H9 (cell line): ENCODE results near the gene TAF10. TPM values are rescaled to one million over a fixed set of nuclear protein-coding genes. Genes with fewer than 3 reads are reported as not detected.

ENCODE experiments used
- DNase-seq: peaks from one replicate; pipeline ENCODE4 v3.0.0-alpha.2; 2017
- H2AFZ ChIP-seq: one replicate; pipeline ENCODE4 v1.6.1; 2013; ENCODE audit warnings: mild to moderate bottlenecking, low read length, control low read depth, moderate library complexity
- H2AK5ac ChIP-seq: 2 replicates; pipeline ENCODE4 v1.6.1; 2013; ENCODE audit warnings: low read length, control low read depth, mixed read lengths; ENCODE audit not compliant: insufficient read length
- H2BK120ac ChIP-seq: one replicate; pipeline ENCODE4 v1.6.1; 2013; ENCODE audit warnings: low read depth, mild to moderate bottlenecking, low read length, control low read depth, inconsistent platforms; ENCODE audit not compliant: poor library complexity, severe bottlenecking
- H2BK12ac ChIP-seq: 2 replicates; pipeline ENCODE4 v1.6.1; 2013; ENCODE audit warnings: low read length, control low read depth, mixed read lengths, low read depth; ENCODE audit not compliant: insufficient read length
- H2BK15ac ChIP-seq: 2 replicates; pipeline ENCODE4 v1.6.1; 2013; ENCODE audit warnings: low read depth, low read length, control low read depth
- H2BK20ac ChIP-seq: one replicate; pipeline ENCODE4 v1.6.1; 2013; ENCODE audit warnings: low read depth, mild to moderate bottlenecking, low read length, control low read depth, inconsistent platforms; ENCODE audit not compliant: poor library complexity, severe bottlenecking
- H2BK5ac ChIP-seq: 2 replicates; pipeline ENCODE4 v1.6.1; 2013; ENCODE audit warnings: low read length, control low read depth, mixed read lengths; ENCODE audit not compliant: insufficient read length
- H3K14ac ChIP-seq: 2 replicates; pipeline ENCODE4 v1.6.1; 2013; ENCODE audit warnings: low read length, control low read depth; ENCODE audit not compliant: insufficient read depth
- H3K18ac ChIP-seq: 2 replicates; pipeline ENCODE4 v1.6.1; 2013; ENCODE audit warnings: low read depth, mild to moderate bottlenecking, mixed read lengths, low read length, control low read depth; ENCODE audit not compliant: insufficient read length
- H3K23ac ChIP-seq: 2 replicates; pipeline ENCODE4 v1.6.1; 2013; ENCODE audit warnings: low read length, control low read depth, mixed read lengths, low read depth; ENCODE audit not compliant: insufficient read length
- H3K23me2 ChIP-seq: 2 replicates; pipeline ENCODE4 v1.6.1; 2013; ENCODE audit warnings: low read depth, mild to moderate bottlenecking, mixed read lengths, low read length, control low read depth; ENCODE audit not compliant: insufficient read length, poor library complexity, severe bottlenecking
- H3K27ac ChIP-seq: 2 replicates; pipeline ENCODE4 v1.5.1; 2013; ENCODE audit warnings: low read length, control low read depth, mixed read lengths, low read depth; ENCODE audit not compliant: insufficient read length
- H3K27me3 ChIP-seq: 2 replicates; pipeline ENCODE4 v1.6.1; 2013; ENCODE audit warnings: low read length, control low read depth, inconsistent platforms; ENCODE audit not compliant: insufficient read depth
- H3K4ac ChIP-seq: 2 replicates; pipeline ENCODE4 v1.6.1; 2013; ENCODE audit warnings: low read depth, mild to moderate bottlenecking, control low read depth, inconsistent platforms, low read length, moderate library complexity
- H3K4me1 ChIP-seq: 2 replicates; pipeline ENCODE4 v1.6.1; 2013; ENCODE audit warnings: low read length, control low read depth, inconsistent platforms; ENCODE audit not compliant: insufficient read depth
- H3K4me2 ChIP-seq: 2 replicates; pipeline ENCODE4 v1.6.1; 2013; ENCODE audit warnings: low read length, control low read depth, mixed read lengths; ENCODE audit not compliant: insufficient read length, insufficient read depth
- H3K56ac ChIP-seq: 2 replicates; pipeline ENCODE4 v1.6.1; 2013; ENCODE audit warnings: low read depth, mild to moderate bottlenecking, mixed read lengths, low read length, control low read depth; ENCODE audit not compliant: insufficient read length
- H3K79me1 ChIP-seq: 2 replicates; pipeline ENCODE4 v1.6.1; 2013; ENCODE audit warnings: low read depth, mild to moderate bottlenecking, moderate library complexity, low read length, control low read depth, inconsistent platforms; ENCODE audit not compliant: insufficient read depth, poor library complexity, severe bottlenecking
- H3K79me2 ChIP-seq: 2 replicates; pipeline ENCODE4 v1.6.1; 2013; ENCODE audit warnings: low read length, control low read depth, inconsistent platforms; ENCODE audit not compliant: insufficient read depth
- H3K9ac ChIP-seq: 2 replicates; pipeline ENCODE4 v1.6.1; 2013; ENCODE audit warnings: low read length, control low read depth, mixed read lengths; ENCODE audit not compliant: insufficient read length; ENCODE audit errors: extremely low read depth
- H3K9me3 ChIP-seq: one replicate; pipeline ENCODE4 v1.6.1; 2013; ENCODE audit warnings: low read depth, low read length, inconsistent platforms; ENCODE audit not compliant: control insufficient read depth
- H3T11ph ChIP-seq: one replicate; pipeline ENCODE4 v1.6.1; 2013; ENCODE audit warnings: mild to moderate bottlenecking, low read length, control low read depth, inconsistent platforms
- H4K20me1 ChIP-seq: one replicate; pipeline ENCODE4 v1.6.1; 2013; ENCODE audit not compliant: control insufficient read depth, insufficient read length, insufficient read depth
- H4K5ac ChIP-seq: 2 replicates; pipeline ENCODE4 v1.6.1; 2013; ENCODE audit warnings: low read depth, mild to moderate bottlenecking, mixed read lengths, low read length, control low read depth; ENCODE audit not compliant: insufficient read length
- H4K8ac ChIP-seq: replicated peaks from 2 replicates; pipeline ENCODE4 v1.6.1; 2013; ENCODE audit warnings: low read length, control low read depth, mixed read lengths, low read depth; ENCODE audit not compliant: insufficient read length
- H4K91ac ChIP-seq: 2 replicates; pipeline ENCODE4 v1.6.1; 2013; ENCODE audit warnings: low read depth, mild to moderate bottlenecking, moderate library complexity, mixed read lengths, low read length, control low read depth; ENCODE audit not compliant: insufficient read length
- H3K27ac Mint-ChIP-seq, 3 experiments: 2 replicates in 2 of 3; 3 replicates in 1 of 3; pipeline ENCODE4 v1.8.0; 2020 to 2021; ENCODE audit warnings: mixed read lengths in 3 of 3, mild to moderate bottlenecking in 1 of 3, moderate library complexity in 1 of 3
- H3K27me3 Mint-ChIP-seq: 2 replicates; pipeline ENCODE4 v1.8.0; 2021; ENCODE audit warnings: low read depth, mild to moderate bottlenecking, moderate library complexity, mixed read lengths
- H3K36me3 Mint-ChIP-seq, 3 experiments: 2 replicates in 2 of 3; 3 replicates in 1 of 3; pipeline ENCODE4 v1.8.0; 2020 to 2021; ENCODE audit warnings: low read depth in 3 of 3, mixed read lengths in 3 of 3; ENCODE audit not compliant: insufficient read depth in 1 of 3
- H3K4me1 Mint-ChIP-seq, 2 experiments: 2 replicates each; pipeline ENCODE4 v1.8.0; 2020; ENCODE audit warnings: mixed read lengths in 2 of 2
- H3K4me3 Mint-ChIP-seq, 2 experiments: 2 replicates in 1 of 2; 3 replicates in 1 of 2; pipeline ENCODE4 v1.8.0; 2020 to 2021; ENCODE audit warnings: mild to moderate bottlenecking in 2 of 2, mixed read lengths in 2 of 2, moderate library complexity in 1 of 2
- H3K9me3 Mint-ChIP-seq, 2 experiments: 2 replicates in 1 of 2; 3 replicates in 1 of 2; pipeline ENCODE4 v1.8.0; 2020; ENCODE audit warnings: mild to moderate bottlenecking in 2 of 2, mixed read lengths in 2 of 2, moderate library complexity in 1 of 2
- total RNA-seq: library from RNA; stranded (reverse); gene quantifications from 2 replicates; pipeline ENCODE4 v1.2.1, GENCODE V29; 2021
- TF ChIP-seq, protein P1 (sequence below): fragments of 200-600 bp; sonication (generic); conservative IDR thresholded peaks from 3 replicates; pipeline ENCODE4 v1.8.0; 2021; ENCODE audit warnings: antibody characterized with exemption, mild to moderate bottlenecking

The TAF10 gene
- total RNA-seq, 1 experiment from 2014 or later: 198 TPM

- Histone ChIP-seq H3K4me2 (no peak overlapping the region), H3K14ac (no peak overlapping the region), H4K20me1 (no peaks in the 10 kb centered on the region), H4K5ac (no peak overlapping the region), H3K27ac (no peak overlapping the region), H2BK5ac (no peak overlapping the region), H2AK5ac (no peak overlapping the region), H3T11ph (no peak overlapping the region), H2BK15ac (no peak overlapping the region), H2AFZ (no peak overlapping the region), H3K56ac (no peak overlapping the region), H3K79me2 (no peaks in the 10 kb centered on the region), H2BK12ac (no peak overlapping the region), H3K9ac (no peak overlapping the region), H3K27me3 (peaks cover 10% of the 10 kb centered on the region; the same call in 1 of the 2 replicates), H4K8ac (no peak overlapping the region), H2BK20ac (no peak overlapping the region), H4K91ac (no peak overlapping the region), H2BK120ac (no peak overlapping the region), H3K79me1 (no peaks in the 10 kb centered on the region), H3K23ac (no peak overlapping the region), H3K4me1 (peaks cover 2% of the 10 kb centered on the region; the same call in 1 of the 2 replicates), H3K9me3 (no peaks in the 10 kb centered on the region), H3K18ac (no peak overlapping the region), H3K4ac (no peak overlapping the region), H3K23me2 (no peaks in the 10 kb centered on the region)
- TF ChIP-seq, protein P1, sequence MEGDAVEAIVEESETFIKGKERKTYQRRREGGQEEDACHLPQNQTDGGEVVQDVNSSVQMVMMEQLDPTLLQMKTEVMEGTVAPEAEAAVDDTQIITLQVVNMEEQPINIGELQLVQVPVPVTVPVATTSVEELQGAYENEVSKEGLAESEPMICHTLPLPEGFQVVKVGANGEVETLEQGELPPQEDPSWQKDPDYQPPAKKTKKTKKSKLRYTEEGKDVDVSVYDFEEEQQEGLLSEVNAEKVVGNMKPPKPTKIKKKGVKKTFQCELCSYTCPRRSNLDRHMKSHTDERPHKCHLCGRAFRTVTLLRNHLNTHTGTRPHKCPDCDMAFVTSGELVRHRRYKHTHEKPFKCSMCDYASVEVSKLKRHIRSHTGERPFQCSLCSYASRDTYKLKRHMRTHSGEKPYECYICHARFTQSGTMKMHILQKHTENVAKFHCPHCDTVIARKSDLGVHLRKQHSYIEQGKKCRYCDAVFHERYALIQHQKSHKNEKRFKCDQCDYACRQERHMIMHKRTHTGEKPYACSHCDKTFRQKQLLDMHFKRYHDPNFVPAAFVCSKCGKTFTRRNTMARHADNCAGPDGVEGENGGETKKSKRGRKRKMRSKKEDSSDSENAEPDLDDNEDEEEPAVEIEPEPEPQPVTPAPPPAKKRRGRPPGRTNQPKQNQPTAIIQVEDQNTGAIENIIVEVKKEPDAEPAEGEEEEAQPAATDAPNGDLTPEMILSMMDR: no peak
- no peak for DNase-seq
- H3K27me3 Mint-ChIP-seq: 0 out of 2 replicates have a peak, but pooled peaks cover under 1% of the 10 kb centered on the region
- no peaks in the 10 kb centered on the region for H3K4me1 Mint-ChIP-seq
- no peaks in the 10 kb centered on the region for H3K9me3 Mint-ChIP-seq
- no peak overlapping the region for H3K27ac Mint-ChIP-seq
- H3K4me3 Mint-ChIP-seq: no peak overlapping the region
- no peaks in the 10 kb centered on the region for H3K36me3 Mint-ChIP-seq
Observed at GRCh38 chr11:6650104-6650503, 38.1 kb upstream of the TAF10 start.
